Muscle layer of colon (tissue), 2 donors: ENCODE results near the gene SLC31A2.
A peak's percentile ranks its signal among the peaks of the same experiment; 100 is the strongest.
"Not testable (repeated sequence)": the region's sequence is repeated elsewhere in the genome, so short reads cannot be mapped to it uniquely, and the experiment has no call there.

ENCODE experiments used
- H3K27ac ChIP-seq: one replicate; pipeline ENCODE4 v1.7.0; 2013; ENCODE audit warnings: low read depth, mild to moderate bottlenecking, low read length, moderate library complexity
- H3K27me3 ChIP-seq, 2 donors: one replicate each; pipeline ENCODE4 v1.7.0; 2013; ENCODE audit warnings: low read length in 2 of 2, mild to moderate bottlenecking in 2 of 2; ENCODE audit not compliant: insufficient read depth in 2 of 2, control insufficient read depth in 1 of 2
- H3K36me3 ChIP-seq: one replicate; pipeline ENCODE4 v1.7.0; 2013; ENCODE audit warnings: mild to moderate bottlenecking, low read length; ENCODE audit not compliant: insufficient read depth
- H3K4me1 ChIP-seq: one replicate; pipeline ENCODE4 v1.7.0; 2013; ENCODE audit warnings: mild to moderate bottlenecking, low read length; ENCODE audit not compliant: insufficient read depth
- H3K4me3 ChIP-seq, 2 donors: one replicate each; pipeline ENCODE4 v1.7.0; 2013; ENCODE audit warnings: low read length in 2 of 2, low read depth in 1 of 2, mild to moderate bottlenecking in 1 of 2, moderate library complexity in 1 of 2
- H3K9ac ChIP-seq: one replicate; pipeline ENCODE4 v1.7.0; 2013; ENCODE audit warnings: low read length
- H3K9me3 ChIP-seq: one replicate; pipeline ENCODE4 v1.7.0; 2013; ENCODE audit warnings: mild to moderate bottlenecking, low read length
- donor health status: abdominal sarcoma.
- donor health status: Adenocarcinoma of cecum.

Gene SLC31A2

GRCh38 chr9:113150670-113151611, at the start of gene SLC31A2:
Gene SLC31A2 (plus strand): TSS chr9:113151007. CDS start chr9:113151075, 68 bp downstream.
- Histone ChIP-seq H3K36me3 (no peaks in the 10 kb centered on the region), H3K9ac (peak within 1 kb of the TSS; percentile 51), H3K4me3 (peak within 1 kb of the TSS; percentile 55 to 96), H3K27ac (peak within 1 kb of the TSS; percentile 59), H3K4me1 (peaks cover 13% of the 10 kb centered on the region), H3K9me3 (no peaks in the 10 kb centered on the region), H3K27me3 (no peaks in the 10 kb centered on the region)

DNA sequence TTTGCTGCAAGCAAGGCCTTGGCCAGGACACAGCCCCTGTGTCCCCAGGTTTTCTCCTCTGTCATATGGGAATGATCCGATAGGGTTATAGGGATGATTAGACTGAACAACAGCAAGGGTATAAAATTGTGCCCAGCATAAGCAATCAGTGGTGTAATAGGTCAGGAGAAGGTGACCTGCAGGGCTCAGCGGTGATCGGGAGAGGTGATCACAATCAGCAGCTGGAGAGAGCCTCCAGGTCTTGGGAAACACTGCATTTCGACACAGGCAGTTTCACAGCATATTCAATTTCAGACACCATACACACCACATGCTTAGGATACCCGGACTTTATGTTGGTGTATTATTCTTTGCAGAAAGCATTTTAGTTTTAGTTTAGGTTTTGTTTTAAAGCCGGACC, 45.5 kb upstream of the SLC31A2 start:
- not testable (repeated sequence) for H3K27ac ChIP-seq

DNA sequence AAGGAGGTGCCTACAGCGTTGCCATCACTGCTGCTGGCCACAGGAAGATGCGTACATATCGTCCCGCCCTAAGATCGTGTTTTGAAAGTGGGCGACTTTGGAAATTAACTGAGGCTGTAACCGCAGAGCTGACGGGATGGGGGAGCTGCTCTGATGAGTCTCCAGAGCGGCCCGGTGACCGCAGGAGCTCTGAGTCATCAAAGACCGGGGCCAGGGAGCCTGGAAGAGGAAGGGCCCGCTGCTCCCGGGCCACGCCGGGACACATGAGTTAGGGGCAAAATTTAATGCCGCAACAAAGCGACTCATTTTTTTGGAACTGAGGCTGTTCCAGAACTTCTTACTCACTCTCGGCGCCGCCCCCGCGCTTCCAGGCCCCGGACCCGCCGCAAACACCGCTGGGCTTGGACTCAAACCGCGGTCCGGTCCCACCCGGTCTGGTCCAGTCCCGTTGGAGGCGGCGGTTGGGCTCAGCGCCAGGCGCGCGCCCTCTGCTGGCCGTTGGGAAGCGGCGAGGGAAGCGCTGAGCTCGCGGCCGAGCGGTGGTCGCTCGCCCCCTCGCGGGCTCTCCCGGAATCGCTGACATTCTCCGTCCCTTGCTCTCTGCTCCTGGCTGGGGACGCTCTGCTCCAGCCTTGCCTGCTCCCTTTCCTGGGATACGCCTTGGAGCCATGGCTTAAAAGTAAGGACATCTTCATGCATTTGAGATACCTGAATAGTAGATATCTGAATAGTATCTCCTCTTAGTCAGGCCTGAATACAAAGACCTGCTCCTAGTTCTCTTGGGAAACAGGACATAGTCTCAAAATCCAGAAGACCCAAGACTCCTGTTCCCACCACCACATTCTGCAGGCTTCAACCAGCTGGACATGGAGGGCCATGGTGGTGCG, 39.5 kb upstream of the SLC31A2 start:
- H3K9me3 ChIP-seq, H3K9ac ChIP-seq, H3K27ac ChIP-seq, H3K4me3 ChIP-seq, H3K27me3 ChIP-seq, H3K4me1 ChIP-seq, H3K36me3 ChIP-seq: not testable (repeated sequence)

More for the DNA sequence above, 45.5 kb upstream of the SLC31A2 start:
- not testable (repeated sequence) for H3K36me3 ChIP-seq, H3K9ac ChIP-seq, H3K9me3 ChIP-seq, H3K27me3 ChIP-seq, H3K4me1 ChIP-seq, H3K4me3 ChIP-seq

DNA sequence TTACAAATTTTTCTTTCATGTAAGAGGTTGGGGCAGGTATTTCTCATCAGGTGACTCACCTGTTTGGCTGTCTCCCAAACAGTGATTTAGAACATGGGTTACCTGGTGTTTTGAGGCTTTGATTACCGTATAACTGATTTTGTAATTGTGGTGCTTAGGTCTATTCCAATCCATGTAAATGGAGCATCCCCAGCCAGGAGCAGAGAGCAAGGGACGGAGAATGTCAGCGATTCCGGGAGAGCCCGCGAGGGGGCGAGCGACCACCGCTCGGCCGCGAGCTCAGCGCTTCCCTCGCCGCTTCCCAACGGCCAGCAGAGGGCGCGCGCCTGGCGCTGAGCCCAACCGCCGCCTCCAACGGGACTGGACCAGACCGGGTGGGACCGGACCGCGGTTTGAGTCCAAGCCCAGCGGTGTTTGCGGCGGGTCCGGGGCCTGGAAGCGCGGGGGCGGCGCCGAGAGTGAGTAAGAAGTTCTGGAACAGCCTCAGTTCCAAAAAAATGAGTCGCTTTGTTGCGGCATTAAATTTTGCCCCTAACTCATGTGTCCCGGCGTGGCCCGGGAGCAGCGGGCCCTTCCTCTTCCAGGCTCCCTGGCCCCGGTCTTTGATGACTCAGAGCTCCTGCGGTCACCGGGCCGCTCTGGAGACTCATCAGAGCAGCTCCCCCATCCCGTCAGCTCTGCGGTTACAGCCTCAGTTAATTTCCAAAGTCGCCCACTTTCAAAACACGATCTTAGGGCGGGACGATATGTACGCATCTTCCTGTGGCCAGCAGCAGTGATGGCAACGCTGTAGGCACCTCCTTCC, 37.9 kb upstream of the SLC31A2 start:
- not testable (repeated sequence) for H3K36me3 ChIP-seq, H3K27ac ChIP-seq, H3K4me1 ChIP-seq, H3K27me3 ChIP-seq, H3K9me3 ChIP-seq, H3K9ac ChIP-seq, H3K4me3 ChIP-seq

- H3K27ac ChIP-seq, H3K9me3 ChIP-seq, H3K4me1 ChIP-seq, H3K9ac ChIP-seq, H3K27me3 ChIP-seq, H3K4me3 ChIP-seq, H3K36me3 ChIP-seq: not testable (repeated sequence)
These were observed 32.0 kb upstream of the SLC31A2 start for GRCh38 chr9:113118829-113119228.

GRCh38 chr9:113125386-113126035, 25.3 kb upstream of the SLC31A2 start:
- H3K4me3 ChIP-seq: no peak overlapping the region
- H3K27ac ChIP-seq: no peak overlapping the region
- H3K9me3 ChIP-seq: no peaks in the 10 kb centered on the region
- no peak overlapping the region for H3K9ac ChIP-seq
- no peaks in the 10 kb centered on the region for H3K27me3 ChIP-seq
- no peaks in the 10 kb centered on the region for H3K4me1 ChIP-seq
- H3K36me3 ChIP-seq: no peaks in the 10 kb centered on the region

GRCh38 chr9:113129466-113129865, 21.3 kb upstream of the SLC31A2 start:
- no peak overlapping the region for H3K4me3 ChIP-seq
- H3K4me1 ChIP-seq: no peaks in the 10 kb centered on the region
- H3K27ac ChIP-seq: no peak overlapping the region

GRCh38 chr9:113129884-113130283, 20.9 kb upstream of the SLC31A2 start:
- no peaks in the 10 kb centered on the region for H3K36me3 ChIP-seq
- H3K4me3 ChIP-seq: no peak overlapping the region
- H3K4me1 ChIP-seq: no peaks in the 10 kb centered on the region
- H3K9me3 ChIP-seq: no peaks in the 10 kb centered on the region
- H3K27ac ChIP-seq: no peak overlapping the region
- no peaks in the 10 kb centered on the region for H3K27me3 ChIP-seq
- H3K9ac ChIP-seq: no peak overlapping the region

More at GRCh38 chr9:113129466-113129865, 21.3 kb upstream of the SLC31A2 start:
- Histone ChIP-seq H3K9ac (no peak overlapping the region), H3K27me3 (no peaks in the 10 kb centered on the region), H3K36me3 (no peaks in the 10 kb centered on the region), H3K9me3 (no peaks in the 10 kb centered on the region)

GRCh38 chr9:113131689-113132151, 19.1 kb upstream of the SLC31A2 start:
- Histone ChIP-seq H3K27ac (no peak overlapping the region), H3K4me3 (no peak overlapping the region), H3K9me3 (no peaks in the 10 kb centered on the region), H3K36me3 (no peaks in the 10 kb centered on the region), H3K4me1 (no peaks in the 10 kb centered on the region), H3K27me3 (no peaks in the 10 kb centered on the region), H3K9ac (no peak overlapping the region)

DNA sequence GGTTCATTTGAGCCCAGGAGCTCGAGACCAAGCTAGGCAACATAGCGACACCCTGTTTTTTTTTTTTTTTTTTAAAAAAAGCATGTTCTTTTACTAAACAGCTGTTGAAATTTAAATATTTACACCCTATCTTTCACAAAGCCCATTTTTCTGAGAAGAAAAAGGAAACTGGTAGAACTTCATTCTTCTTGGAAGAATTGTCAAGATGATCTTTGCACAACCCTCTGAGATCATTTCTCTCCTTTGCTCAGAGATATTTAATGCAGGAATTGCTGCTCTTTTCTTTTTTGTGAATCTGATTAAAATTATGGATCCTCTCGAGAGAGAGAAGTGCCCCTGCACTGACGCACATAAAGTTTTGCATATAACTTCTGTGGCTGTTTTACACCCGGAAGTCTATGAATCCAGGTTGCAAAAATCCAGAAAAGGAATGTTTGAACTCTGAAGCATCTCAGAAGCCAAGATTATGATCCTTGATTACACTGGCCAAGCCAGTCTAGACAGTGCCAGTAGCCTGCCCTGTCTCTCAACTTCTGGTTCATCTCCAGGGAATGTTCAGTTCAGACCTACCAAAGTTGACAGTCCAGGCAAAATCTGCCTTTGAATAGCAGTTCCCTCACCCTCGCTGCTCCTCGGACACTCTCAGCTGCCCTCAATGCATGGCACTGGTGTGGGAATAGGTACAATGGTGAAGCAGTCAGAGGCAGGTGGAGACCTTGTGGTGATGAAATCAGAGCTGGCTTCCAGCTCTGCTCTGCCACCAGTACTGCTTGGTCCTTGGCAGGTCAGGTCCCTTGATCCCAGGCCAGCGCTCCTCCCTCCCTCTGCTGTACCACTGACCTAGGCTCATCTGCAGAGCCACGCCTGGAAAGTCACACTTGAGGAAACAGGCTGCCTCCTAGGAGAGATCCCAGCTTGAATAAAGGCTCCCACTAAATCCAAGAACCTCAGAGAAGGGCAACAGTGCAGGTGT, 13.3 kb upstream of the SLC31A2 start:
- Histone ChIP-seq H3K9me3 (no peaks in the 10 kb centered on the region), H3K4me3 (no peak overlapping the region), H3K27ac (no peak overlapping the region), H3K27me3 (no peaks in the 10 kb centered on the region), H3K36me3 (no peaks in the 10 kb centered on the region), H3K9ac (no peak overlapping the region), H3K4me1 (no peaks in the 10 kb centered on the region)
